Activated CD8-positive, alpha-beta memory T cell treated with anti-CD3 and anti-CD28 coated beads for 4 hours (primary cell): ENCODE data around the gene CYB5D1.
A peak's percentile ranks its signal among the peaks of the same experiment; 100 is the strongest.

Source experiments
- DNase-seq, 2 donors: peaks; one replicate each; pipeline ENCODE4 v3.0.0-alpha.2; 2020; ENCODE audit warnings: low read depth in 2 of 2

The CYB5D1 gene

DNA sequence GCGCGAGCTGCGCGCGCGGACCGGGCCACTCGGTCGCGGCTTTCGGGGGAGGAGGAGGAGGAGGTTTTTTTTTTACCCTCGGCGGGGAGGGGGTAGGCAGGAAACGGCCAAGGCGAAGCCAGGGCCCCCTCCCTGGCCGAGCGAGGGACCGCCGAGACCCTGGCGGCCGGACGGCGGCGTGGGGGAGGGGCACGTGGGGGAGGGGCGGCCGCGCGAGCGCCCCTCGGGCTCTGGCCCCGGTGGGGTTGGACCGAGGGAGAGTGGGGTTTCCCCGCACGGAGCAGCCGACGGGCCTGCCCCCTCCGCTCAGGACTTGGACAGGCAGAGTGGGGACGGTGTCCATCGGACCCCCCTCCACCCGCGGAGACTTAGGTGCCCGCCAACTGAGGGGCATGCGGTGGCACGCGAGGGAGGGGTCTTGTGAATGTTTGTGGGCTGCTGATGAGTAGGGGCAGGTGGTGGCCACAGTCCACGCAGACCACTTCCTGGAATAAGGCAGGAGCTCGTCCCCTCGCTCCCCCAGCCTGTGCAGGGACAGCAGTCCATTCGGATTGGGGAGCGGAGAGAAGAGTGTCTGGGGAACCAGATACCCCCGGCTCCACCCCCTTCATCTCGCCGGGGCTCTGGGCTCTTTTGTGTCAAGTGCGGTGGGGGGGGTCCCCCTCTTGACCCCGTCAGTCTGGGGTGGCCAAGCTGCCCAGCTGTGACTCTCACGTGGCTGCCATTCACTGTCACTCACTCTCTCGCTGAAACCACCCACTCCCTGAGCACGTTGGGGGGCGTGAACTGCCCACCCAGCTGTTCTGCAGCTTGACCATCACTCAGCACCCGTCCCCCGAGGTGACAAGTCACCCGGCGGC lies 27.8 kb downstream of the CYB5D1 start:
- DNase-seq, result peak; percentile 18 to 19

DNA sequence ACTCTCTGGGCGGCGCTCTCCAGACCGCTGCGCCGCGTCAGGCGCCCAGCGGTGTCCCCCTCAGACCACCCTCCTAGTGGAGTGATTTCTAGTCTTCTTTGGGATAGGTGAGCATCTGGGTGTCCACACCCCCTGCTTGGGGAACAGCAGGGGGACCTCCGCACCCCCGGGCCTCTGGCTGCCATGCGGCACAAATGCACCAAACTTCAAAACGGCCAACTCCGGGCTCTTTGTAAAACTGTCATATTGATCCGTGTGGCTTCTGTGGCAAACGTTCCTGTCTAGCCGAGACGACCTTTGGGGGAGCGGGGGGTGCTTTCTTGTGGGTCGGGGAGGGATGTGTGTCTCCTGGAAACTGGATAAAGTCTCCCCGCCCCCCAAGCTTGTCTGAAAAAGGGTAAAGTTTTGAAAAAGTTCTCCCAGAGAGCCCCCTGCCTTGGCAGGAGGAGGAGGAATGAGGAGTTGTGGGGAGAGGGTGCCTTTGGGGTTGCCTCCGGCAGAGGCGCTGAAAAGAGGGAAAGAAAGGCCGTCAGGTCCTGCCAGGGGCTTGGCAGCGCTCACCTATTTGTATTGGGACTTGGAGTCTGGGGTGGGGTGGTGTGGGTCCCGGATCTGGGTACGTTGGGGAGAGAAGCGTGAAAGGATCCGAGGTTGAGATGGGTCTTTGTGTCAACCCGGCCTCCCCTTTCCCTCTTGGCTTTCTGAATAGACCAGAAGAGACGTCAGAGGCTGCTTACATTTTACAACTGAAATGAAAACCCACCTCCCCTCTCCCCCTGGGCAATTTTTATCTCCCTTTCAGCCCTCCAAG lies 28.6 kb downstream of the CYB5D1 start:
- DNase-seq, result peak; percentile 19 to 26

DNA sequence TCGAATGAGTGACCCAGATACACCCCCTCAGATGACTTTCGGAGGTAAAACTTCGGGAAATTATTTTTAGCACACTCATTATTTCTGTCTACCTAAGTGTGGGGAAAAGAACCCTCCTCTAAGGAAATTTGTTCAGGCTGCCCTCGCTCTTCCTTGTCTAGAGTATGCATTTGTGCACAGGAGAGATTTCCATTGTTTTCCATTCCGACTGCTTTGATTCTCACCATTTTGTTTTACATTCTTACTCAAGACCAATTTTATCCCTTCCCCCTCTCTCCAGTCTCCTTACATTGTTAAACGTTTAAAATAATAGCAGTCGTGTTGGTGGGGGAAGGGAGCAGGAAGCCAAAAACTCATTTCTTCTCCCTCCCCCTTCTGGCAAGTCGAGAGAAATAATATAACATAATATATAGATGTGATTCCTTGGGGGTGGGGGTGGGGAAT lies 29.3 kb downstream of the CYB5D1 start:
- no peak for DNase-seq

DNA sequence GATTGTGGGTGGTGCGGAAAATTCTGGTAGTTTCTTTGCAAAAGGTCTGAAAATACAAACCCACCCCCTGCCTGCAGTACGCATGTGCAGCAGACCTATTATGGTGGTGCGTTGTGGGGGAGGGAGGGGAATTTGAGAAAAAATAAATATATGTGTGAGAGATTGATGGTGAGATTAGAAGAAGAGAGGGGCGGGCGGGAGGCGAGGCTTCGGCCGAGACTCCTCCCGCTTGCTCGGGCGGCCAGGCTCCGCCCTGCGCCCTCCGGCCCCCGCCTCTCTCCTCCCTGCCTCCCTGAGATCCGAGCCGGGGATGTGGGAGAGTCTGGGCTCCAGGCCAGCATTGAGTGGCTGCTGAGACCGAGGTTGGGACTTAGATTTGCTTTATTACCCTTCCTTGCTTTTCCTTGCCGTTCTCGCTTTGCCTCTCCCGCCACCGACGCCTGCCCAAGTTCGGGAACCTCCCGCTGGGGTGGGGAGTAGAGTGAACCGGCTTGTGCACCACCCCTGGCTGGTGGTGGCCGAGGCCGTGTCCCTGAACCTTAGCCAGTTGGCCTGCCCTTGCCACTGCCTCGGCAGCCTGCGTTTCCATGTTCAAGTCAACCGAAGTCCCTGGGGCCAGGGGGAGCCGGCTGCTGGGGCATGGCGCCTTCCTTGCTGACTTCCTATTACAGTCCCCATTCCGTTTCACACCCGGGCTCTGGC lies 29.8 kb downstream of the CYB5D1 start:
- peak; percentile 81 to 90 for DNase-seq

DNA sequence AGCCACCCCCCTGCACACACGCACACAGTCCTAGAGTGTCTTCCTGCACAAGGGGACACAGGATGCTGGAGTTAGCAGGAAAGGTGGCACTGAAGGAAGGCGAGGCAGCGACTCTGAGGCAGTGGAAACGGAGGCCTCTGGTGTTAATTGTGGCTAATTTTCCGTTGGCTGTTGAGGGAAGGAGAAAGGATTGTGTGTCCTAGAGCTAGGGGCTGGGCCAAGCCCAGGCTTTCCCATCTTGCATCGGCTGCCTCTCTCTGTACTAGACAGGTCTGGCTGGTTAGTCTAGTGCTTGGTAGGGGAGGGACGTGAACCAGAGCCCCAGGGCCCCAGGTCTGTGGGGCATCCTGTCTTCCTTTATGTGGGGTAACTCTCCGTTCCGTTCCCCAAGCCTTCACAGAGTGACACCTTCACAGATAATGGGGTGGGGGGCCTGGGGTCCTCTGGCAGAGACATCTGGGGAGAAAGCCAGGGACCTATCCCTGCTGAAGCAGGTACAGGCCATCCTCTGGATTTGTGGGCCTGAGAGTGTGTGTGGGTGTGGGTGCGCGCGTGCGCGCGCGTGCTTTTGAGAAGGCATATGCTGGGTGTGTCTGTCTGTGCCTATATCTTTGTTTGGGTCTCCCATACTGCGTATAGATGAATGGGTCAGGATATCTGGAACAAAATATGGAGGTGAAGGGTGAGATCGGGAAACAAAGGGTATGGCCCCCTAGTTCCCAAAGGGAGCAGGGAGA lies 30.5 kb downstream of the CYB5D1 start, which contains the start of gene CHD3:
Gene CHD3 (plus strand): TSS at position 606 of the 737 bp plus-strand sequence. CDS start 212 bp downstream, outside the sequence.
- peak in 1 of 2 donors; percentile 24 for DNase-seq

DNA sequence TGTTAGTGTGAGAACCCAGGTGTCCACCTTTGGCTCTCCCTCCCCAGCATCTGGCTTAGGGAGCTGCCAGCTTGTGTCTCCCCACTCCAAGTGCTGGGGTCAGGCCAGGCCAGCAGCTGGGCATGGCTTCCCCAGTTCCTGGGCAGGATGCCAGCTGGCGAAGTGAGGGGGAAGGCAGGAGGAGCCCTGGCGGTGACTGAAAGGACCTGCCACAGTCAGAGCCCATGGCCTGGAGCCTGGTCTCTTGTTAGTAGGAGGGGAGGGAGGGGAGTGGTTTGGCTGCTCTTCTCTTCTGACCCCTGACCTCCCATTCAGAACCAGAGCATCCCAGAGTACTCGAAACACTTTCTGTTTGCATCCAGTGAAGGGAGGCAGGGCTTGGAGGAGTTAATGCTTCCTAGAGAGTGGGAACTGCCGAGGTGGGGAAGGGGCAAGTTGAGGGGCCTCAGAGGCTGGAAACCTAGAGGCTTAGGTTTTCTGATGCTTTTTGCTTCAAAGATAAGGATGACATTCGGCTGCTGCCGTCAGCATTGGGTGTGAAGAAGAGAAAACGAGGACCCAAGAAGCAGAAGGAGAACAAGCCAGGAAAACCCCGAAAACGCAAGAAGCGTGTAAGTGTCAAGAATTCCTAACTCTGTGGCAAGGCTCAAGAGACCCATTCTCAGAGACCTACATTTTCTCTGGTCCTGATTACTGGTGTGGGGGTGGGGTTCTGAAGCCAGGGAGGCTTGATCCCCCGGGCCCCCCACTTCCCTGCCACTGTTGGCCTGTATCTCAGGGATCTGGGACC lies 31.6 kb downstream of the CYB5D1 start:
- DNase-seq, result no peak

DNA sequence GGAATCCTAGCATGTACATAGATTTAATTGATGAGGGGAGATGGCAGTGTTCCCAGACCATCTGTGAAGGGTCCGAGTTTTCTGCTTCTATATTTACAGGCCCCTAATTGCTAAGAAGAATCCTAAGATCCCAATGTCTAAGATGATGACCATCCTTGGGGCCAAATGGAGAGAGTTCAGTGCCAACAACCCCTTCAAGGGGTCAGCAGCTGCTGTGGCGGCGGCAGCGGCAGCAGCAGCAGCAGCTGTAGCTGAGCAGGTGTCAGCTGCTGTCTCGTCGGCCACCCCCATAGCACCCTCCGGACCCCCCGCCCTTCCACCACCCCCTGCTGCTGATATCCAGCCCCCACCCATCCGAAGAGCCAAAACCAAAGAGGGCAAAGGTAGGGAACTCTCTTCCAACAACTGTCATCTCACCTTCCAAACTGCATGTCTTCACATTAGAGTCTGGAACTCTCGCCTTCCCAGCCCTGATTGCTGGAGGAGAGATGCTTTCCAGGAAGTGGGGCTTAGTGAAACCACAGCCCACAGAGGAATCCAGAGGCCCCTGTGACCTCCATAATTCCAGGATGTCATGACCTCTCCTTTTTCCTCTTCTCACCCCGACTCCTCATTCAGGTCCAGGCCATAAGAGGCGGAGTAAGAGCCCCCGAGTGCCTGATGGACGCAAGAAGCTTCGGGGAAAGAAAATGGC lies 35.5 kb downstream of the CYB5D1 start:
- DNase-seq, result no peak

DNA sequence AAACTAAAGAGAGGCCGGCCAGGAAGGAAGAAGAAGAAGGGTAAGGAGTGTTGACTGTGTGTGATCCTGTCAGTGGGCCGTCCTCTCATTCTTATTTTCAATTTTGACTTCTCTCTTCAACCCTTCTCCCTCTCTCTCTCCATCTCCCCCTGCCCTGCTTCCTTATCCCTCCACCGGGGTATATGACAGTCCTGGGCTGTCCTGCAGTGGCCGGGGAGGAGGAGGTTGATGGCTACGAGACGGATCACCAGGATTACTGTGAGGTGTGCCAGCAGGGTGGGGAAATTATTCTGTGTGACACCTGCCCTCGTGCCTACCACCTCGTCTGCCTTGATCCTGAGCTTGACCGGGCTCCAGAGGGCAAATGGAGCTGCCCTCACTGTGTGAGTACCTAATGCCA lies 36.4 kb downstream of the CYB5D1 start:
- DNase-seq, result no peak

DNA sequence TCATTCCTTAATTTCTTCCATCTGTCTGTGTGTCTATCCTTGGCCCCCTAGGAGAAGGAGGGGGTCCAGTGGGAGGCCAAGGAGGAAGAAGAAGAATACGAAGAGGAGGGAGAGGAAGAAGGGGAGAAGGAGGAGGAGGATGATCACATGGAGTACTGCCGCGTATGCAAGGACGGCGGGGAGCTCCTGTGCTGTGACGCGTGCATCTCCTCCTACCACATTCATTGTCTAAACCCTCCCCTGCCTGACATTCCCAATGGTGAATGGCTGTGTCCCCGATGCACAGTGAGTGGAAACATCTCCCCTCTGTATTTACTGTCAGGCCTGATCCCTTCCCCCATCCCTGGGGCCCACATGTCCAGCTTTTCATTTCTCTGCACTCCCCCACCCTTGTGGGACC lies 37.1 kb downstream of the CYB5D1 start:
- DNase-seq, result no peak

DNA sequence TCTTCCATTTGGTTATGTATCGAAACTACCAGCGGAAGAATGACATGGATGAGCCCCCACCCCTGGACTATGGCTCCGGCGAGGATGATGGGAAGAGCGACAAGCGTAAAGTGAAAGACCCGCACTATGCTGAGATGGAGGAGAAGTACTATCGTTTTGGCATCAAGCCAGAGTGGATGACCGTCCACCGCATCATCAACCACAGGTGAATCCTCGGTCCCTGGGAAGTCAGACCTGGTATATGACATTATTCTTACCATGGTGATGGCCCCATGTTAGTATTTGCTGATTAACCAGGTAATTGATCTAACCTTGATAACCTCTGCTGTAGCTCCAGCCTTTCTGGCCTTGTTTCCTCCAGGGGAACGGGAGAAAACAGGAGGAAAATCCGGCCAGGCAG lies 39.3 kb downstream of the CYB5D1 start:
- no peak for DNase-seq

DNA sequence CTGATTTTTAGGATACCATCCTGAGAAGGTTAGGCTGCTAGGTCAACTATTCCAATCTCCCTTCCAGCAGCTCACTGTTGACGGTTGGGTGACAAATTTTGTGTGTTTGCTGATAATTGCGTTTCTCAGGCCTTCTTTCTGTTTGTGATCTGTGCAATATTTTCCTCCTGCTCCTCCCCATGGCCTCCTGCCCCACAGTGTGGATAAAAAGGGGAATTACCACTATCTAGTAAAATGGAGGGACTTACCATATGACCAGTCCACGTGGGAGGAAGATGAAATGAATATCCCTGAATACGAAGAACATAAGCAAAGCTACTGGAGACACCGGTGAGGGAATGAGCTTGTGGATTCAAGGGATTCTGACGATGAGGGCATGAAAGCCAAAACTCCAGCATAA lies 40.0 kb downstream of the CYB5D1 start:
- no peak for DNase-seq

DNA sequence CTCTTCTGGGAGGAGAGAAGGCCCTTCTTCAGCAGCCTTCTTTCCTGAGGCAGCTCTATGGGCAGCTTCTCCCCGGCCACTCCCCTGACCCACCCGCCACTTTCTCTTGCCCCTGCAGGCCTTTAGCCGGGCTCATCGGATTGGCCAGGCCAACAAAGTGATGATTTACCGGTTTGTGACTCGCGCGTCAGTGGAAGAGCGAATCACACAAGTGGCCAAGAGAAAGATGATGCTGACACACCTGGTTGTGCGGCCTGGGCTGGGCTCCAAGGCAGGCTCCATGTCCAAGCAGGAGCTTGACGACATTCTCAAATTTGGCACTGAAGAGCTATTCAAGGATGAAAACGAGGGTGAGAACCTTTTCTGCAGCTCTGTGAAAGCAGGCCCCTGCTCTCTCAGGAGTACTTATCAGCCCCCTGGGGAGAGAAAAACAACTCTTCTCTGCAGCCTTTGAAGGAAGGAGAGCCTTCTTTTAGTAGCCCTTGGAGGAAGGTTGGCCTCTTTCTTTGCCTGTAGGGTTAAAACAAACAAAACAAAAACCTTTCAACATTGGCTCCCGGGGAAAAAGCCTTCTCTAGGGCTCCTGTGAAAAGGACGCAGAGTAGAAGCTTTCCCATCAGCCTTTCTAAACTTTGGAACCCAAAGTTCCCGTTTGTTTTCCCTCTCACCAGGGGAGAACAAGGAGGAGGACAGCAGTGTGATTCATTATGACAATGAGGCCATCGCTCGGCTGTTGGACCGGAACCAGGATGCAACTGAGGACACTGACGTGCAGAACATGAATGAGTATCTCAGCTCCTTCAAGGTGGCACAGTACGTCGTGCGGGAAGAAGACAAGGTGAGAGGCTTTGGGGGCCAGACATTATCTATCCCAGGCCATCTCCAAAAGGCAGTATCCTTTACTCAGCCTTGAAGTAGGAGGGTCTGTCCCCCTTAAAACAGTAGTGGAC lies 45.6 kb downstream of the CYB5D1 start:
- DNase-seq, result no peak

DNA sequence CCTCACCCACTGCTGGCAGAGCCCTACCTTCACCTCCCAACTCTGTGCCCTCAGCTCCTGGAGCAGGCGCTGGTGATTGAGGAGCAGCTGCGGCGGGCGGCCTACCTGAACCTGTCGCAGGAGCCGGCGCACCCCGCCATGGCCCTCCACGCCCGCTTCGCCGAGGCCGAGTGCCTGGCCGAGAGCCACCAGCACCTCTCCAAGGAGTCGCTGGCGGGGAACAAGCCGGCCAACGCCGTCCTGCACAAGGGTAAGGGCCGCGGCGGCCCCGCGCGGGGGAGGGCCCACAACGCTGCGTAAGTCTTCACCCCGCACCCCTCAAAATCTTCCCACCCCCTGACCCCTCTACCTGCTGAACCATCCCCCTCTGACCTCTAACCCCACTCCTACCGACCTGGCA lies 51.3 kb downstream of the CYB5D1 start:
- DNase-seq, result no peak

DNA sequence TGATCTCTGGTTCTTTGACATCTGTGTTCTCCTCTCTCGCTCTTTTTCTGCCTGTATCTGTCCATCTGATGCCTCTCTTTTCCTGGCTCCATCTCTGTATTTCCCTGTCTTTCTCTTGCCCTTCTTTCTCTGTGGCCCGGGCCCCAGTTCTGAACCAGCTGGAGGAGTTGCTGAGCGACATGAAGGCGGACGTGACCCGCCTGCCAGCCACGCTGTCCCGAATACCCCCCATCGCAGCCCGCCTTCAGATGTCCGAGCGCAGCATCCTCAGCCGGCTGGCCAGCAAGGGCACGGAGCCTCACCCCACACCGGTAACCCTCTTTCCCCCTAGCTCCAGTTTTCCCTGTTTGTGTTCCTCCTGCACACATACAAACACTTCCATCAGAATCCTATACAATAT lies 52.5 kb downstream of the CYB5D1 start:
- DNase-seq, result no peak

DNA sequence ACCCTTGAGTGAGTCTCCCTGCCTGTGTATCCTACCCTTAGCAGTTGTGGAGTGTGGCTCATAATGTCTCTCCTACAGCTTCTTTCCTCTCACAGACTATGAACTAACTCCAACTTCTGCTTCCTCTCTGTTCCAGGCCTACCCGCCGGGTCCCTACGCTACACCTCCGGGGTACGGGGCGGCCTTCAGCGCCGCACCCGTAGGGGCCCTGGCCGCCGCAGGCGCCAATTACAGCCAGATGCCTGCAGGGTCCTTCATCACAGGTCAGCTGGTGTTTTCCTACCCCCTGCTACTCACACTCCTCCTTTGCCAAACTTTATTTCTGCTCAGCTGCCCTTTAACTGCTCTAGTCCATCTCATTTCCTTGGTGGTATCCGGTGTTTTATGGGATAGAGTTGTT lies 52.9 kb downstream of the CYB5D1 start:
- no peak for DNase-seq

DNA sequence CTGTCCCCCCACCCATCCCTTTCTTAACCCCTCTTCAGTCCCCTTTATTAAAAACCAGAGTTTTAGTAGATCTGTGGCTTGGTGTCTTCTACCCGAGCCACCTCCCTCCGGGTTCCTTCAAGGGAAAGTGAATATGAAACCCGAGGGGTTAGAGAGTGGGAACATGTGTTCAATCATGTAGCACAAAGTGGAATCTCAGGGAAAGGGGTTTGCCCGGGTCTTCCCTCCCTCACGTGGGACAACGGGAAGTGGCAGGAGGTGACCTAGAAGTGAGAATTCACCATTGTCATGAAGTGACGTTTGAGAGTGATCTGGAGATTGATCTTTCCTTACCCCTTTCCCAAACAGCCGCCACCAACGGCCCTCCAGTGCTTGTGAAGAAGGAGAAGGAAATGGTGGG lies 53.3 kb downstream of the CYB5D1 start:
- DNase-seq, result no peak
